ENCODE results near the gene UBXN4. TPM values are rescaled to one million over a fixed set of nuclear protein-coding genes. Genes with fewer than 3 reads are reported as not detected.

UBXN4 gene
- total RNA-seq, 1 experiment from 2014 or later = 123 TPM

GRCh38 chr2:135733045-135733444 is 8.6 kb upstream of the UBXN4 start:
- BruUV-seq (replicated peaks) = no TSS peak
- Histone ChIP-seq H3K36me3 (ENCODE audit: insufficient read depth, low read length, poor library complexity, severe bottlenecking) (no peaks in the 10 kb centered on the region), H3K27me3 (replicated peaks; ENCODE audit: insufficient read depth, low read depth, low read length, poor library complexity) (no peaks in the 10 kb centered on the region), H3K27ac (ENCODE audit: low read depth, low read length, poor library complexity, severe bottlenecking) (no peak overlapping the region), H3K4me3 (ENCODE audit: low read depth, low read length, poor library complexity, severe bottlenecking) (no peak overlapping the region), H3K4me1 (ENCODE audit: insufficient read depth, low read length, poor library complexity, severe bottlenecking) (no peaks in the 10 kb centered on the region), H3K9me3 (ENCODE audit: low read depth, low read length, poor library complexity, severe bottlenecking) (no peaks in the 10 kb centered on the region)
- ChIA-PET CTCF (no interaction called here), POLR2A (ENCODE audit: low non-redundant PET) (no interaction called here)
- TF ChIP-seq EZH2 (IDR thresholded peaks at IDR 0.05; ENCODE audit: borderline replicate concordance, low read depth, low read length, poor library complexity, severe bottlenecking) (no peak), CTCF (conservative IDR thresholded peaks at IDR 0.05; ENCODE audit: low read depth, low read length) (no peak)
- intact Hi-C loops (cut with micrococcal nuclease; ENCODE audit: unreplicated experiment) = no loop called here
- no peak for DNase-seq (ENCODE audit: low spot score)

DNA sequence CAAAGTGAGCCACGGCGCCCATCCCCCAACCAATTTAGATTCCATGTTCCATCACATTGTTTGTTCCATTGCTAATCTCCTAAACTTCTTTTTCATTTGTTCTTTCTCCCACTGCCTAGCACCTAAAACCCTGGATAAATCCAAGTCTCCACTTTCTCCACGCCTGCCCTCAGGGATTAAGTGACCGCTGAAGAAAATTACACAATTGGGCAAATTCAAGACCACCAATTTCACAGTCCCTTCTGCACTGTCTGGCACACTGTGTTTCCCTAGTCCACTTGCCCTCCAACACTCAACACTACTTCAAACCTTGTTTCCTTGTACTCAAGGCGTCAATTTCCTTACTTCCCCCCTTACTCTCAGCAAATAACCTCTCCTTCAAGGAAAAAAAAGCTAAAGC is 5.1 kb upstream of the UBXN4 start:
- Histone ChIP-seq H3K9me3 (ENCODE audit: low read depth, low read length, poor library complexity, severe bottlenecking) (no peaks in the 10 kb centered on the region), H3K27me3 (replicated peaks; ENCODE audit: insufficient read depth, low read depth, low read length, poor library complexity) (no peaks in the 10 kb centered on the region), H3K4me3 (ENCODE audit: low read depth, low read length, poor library complexity, severe bottlenecking) (no peak overlapping the region), H3K27ac (ENCODE audit: low read depth, low read length, poor library complexity, severe bottlenecking) (no peak overlapping the region), H3K4me1 (ENCODE audit: insufficient read depth, low read length, poor library complexity, severe bottlenecking) (no peaks in the 10 kb centered on the region), H3K36me3 (ENCODE audit: insufficient read depth, low read length, poor library complexity, severe bottlenecking) (no peaks in the 10 kb centered on the region)
- POLR2A ChIA-PET (ENCODE audit: low non-redundant PET) = no interaction called here
- BruUV-seq (replicated peaks) = no TSS peak
- no peak for TF ChIP-seq CTCF (conservative IDR thresholded peaks at IDR 0.05; ENCODE audit: low read depth, low read length)
- no peak for TF ChIP-seq EZH2 (IDR thresholded peaks at IDR 0.05; ENCODE audit: borderline replicate concordance, low read depth, low read length, poor library complexity, severe bottlenecking)
- intact Hi-C loops (cut with micrococcal nuclease; ENCODE audit: unreplicated experiment) = no loop called here
- CTCF ChIA-PET = no interaction called here
- no peak for DNase-seq (ENCODE audit: low spot score)

- H3K27me3 ChIP-seq (replicated peaks; ENCODE audit: insufficient read depth, low read depth, low read length, poor library complexity) = no peaks in the 10 kb centered on the region
- no peak overlapping the region for H3K27ac ChIP-seq (ENCODE audit: low read depth, low read length, poor library complexity, severe bottlenecking)
- peaks cover 14% of the 10 kb centered on the region for H3K4me1 ChIP-seq (ENCODE audit: insufficient read depth, low read length, poor library complexity, severe bottlenecking)
- TF ChIP-seq EZH2 (IDR thresholded peaks at IDR 0.05; ENCODE audit: borderline replicate concordance, low read depth, low read length, poor library complexity, severe bottlenecking) = no peak
- TF ChIP-seq CTCF (conservative IDR thresholded peaks at IDR 0.05; ENCODE audit: low read depth, low read length) = no peak
- no peak overlapping the region for H3K4me3 ChIP-seq (ENCODE audit: low read depth, low read length, poor library complexity, severe bottlenecking)
- BruUV-seq (replicated peaks) = no TSS peak
- H3K9me3 ChIP-seq (ENCODE audit: low read depth, low read length, poor library complexity, severe bottlenecking) = no peaks in the 10 kb centered on the region
- POLR2A ChIA-PET (ENCODE audit: low non-redundant PET) = no interaction called here
- intact Hi-C loops (cut with micrococcal nuclease; ENCODE audit: unreplicated experiment) = no loop called here
- no peaks in the 10 kb centered on the region for H3K36me3 ChIP-seq (ENCODE audit: insufficient read depth, low read length, poor library complexity, severe bottlenecking)
- CTCF ChIA-PET = no interaction called here
- DNase-seq (ENCODE audit: low spot score) = no peak
Measured at GRCh38 chr2:135740206-135740605, 1.4 kb upstream of the UBXN4 start.
